ENCODE data around the gene DPEP3. TPM values are rescaled to one million over a fixed set of nuclear protein-coding genes. Genes with fewer than 3 reads are reported as not detected.

DPEP3 gene
- total RNA-seq, 1 donor from 2014 or later: not detected

DNA sequence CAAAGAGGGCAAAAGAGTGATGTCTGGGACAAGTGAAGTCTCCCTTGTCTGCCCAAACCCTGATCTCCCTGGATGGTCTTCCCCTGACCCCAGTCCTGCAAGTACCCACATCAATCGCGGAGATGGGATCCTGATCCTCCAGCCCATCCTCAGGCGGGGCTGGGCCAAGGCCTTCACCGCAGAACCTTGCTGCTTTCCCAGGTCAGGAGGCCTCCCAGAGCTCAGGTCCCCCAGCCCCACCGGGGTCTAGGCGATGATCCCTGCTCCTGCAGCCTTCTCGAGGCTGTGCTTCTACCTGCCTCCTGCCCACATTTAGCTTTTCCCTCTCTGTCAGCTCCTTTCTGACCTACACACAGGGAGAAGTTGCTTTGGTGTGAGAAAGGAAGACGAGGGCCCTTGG, 18.2 kb downstream of the DPEP3 start:
- Mint-ChIP-seq H3K4me1 (peaks cover 30% of the 10 kb centered on the region), H3K4me3 (no peak overlapping the region), H3K27me3 (ENCODE audit: low read depth) (no peaks in the 10 kb centered on the region), H3K9me3 (no peaks in the 10 kb centered on the region), H3K36me3 (peaks cover 31% of the 10 kb centered on the region), H3K27ac (no peak overlapping the region)
- DNase-seq (ENCODE audit: low spot score in 2 of 2, unreplicated experiment in 2 of 2): no peak
- TF ChIP-seq, protein P1, sequence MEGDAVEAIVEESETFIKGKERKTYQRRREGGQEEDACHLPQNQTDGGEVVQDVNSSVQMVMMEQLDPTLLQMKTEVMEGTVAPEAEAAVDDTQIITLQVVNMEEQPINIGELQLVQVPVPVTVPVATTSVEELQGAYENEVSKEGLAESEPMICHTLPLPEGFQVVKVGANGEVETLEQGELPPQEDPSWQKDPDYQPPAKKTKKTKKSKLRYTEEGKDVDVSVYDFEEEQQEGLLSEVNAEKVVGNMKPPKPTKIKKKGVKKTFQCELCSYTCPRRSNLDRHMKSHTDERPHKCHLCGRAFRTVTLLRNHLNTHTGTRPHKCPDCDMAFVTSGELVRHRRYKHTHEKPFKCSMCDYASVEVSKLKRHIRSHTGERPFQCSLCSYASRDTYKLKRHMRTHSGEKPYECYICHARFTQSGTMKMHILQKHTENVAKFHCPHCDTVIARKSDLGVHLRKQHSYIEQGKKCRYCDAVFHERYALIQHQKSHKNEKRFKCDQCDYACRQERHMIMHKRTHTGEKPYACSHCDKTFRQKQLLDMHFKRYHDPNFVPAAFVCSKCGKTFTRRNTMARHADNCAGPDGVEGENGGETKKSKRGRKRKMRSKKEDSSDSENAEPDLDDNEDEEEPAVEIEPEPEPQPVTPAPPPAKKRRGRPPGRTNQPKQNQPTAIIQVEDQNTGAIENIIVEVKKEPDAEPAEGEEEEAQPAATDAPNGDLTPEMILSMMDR (IDR thresholded peaks at IDR 0.05; ENCODE audit: unreplicated experiment): no peak

GRCh38 chr16:67961551-67961957, 18.7 kb downstream of the DPEP3 start:
- no peak for DNase-seq (ENCODE audit: low spot score in 2 of 2, unreplicated experiment in 2 of 2)
- no peaks in the 10 kb centered on the region for H3K27me3 Mint-ChIP-seq (ENCODE audit: low read depth)
- TF ChIP-seq, protein P1 (IDR thresholded peaks at IDR 0.05; ENCODE audit: unreplicated experiment): no peak
- H3K27ac Mint-ChIP-seq: no peak overlapping the region
- peaks cover 24% of the 10 kb centered on the region for H3K4me1 Mint-ChIP-seq
- H3K9me3 Mint-ChIP-seq: no peaks in the 10 kb centered on the region
- no peak overlapping the region for H3K4me3 Mint-ChIP-seq
- peaks cover 31% of the 10 kb centered on the region for H3K36me3 Mint-ChIP-seq

GRCh38 chr16:67959536-67960329, 20.6 kb downstream of the DPEP3 start:
- DNase-seq (ENCODE audit: low spot score in 2 of 2, unreplicated experiment in 2 of 2): no peak
- Mint-ChIP-seq H3K27ac (no peak overlapping the region), H3K4me1 (peaks cover 5% of the 10 kb centered on the region), H3K27me3 (ENCODE audit: low read depth) (no peaks in the 10 kb centered on the region), H3K4me3 (no peak overlapping the region), H3K9me3 (no peaks in the 10 kb centered on the region), H3K36me3 (peaks cover 36% of the 10 kb centered on the region)
- TF ChIP-seq, protein P1 (IDR thresholded peaks at IDR 0.05; ENCODE audit: unreplicated experiment): no peak

DNA sequence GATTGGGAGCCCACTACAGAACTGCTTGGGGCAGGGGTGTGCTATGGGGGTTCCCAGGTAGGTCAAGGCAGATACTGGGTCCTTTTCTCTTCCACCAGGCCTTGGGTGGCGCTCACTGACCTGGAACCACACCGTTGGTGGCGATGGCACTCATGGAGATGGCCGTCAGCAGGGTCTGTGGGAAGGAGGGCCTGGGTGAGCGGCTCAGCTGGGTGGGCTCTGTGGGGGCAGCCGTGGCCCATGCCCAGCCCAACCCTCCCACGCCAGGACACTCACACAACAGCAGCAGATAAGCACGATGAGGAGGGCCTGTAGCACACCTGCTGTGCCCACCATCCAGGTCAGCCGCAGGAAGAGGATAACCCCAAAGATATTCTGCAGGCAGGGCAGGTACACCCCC, 22.7 kb downstream of the DPEP3 start:
- DNase-seq (ENCODE audit: low spot score in 2 of 2, unreplicated experiment in 2 of 2): no peak
- Mint-ChIP-seq H3K9me3 (no peaks in the 10 kb centered on the region), H3K27me3 (ENCODE audit: low read depth) (no peaks in the 10 kb centered on the region), H3K4me1 (no peaks in the 10 kb centered on the region), H3K27ac (no peak overlapping the region), H3K36me3 (peaks cover 37% of the 10 kb centered on the region), H3K4me3 (no peak overlapping the region)
- TF ChIP-seq, protein P1 (IDR thresholded peaks at IDR 0.05; ENCODE audit: unreplicated experiment): no peak

GRCh38 chr16:67954421-67955196, 25.7 kb downstream of the DPEP3 start:
- no peak overlapping the region for H3K27ac Mint-ChIP-seq
- H3K4me3 Mint-ChIP-seq: no peak overlapping the region
- H3K4me1 Mint-ChIP-seq: no peaks in the 10 kb centered on the region
- TF ChIP-seq, protein P1 (IDR thresholded peaks at IDR 0.05; ENCODE audit: unreplicated experiment): no peak
- H3K9me3 Mint-ChIP-seq: no peaks in the 10 kb centered on the region
- H3K27me3 Mint-ChIP-seq (ENCODE audit: low read depth): no peaks in the 10 kb centered on the region
- no peak for DNase-seq (ENCODE audit: low spot score in 2 of 2, unreplicated experiment in 2 of 2)
- peaks cover 27% of the 10 kb centered on the region for H3K36me3 Mint-ChIP-seq
